ENCODE data around the gene FAIM. TPM values are rescaled to one million over a fixed set of nuclear protein-coding genes. Genes with fewer than 3 reads are reported as not detected.
"Not testable (repeated sequence)": the region's sequence is repeated elsewhere in the genome, so short reads cannot be mapped to it uniquely, and the experiment has no call there.

FAIM gene
- total RNA-seq, 1 donor from 2014 or later = 11.0 TPM

DNA sequence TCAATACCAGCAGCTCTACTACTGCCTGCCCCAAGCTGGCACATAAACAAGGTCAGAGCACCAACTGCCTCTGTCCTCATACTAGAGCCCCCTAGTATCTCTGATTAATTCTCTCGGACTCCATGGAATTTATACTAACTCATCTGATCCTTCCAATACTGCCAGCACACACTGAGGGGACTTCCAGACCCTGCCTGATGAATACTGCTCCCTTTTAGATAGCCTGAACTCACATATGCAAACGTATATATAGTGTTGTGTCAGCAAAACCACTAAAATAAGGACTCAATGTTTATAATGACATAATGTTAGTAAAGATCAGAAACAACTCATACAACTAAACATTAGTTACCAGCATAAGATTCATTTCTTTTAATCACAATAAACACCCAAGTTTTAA, 39.5 kb upstream of the FAIM start:
- Mint-ChIP-seq H3K36me3 (peaks cover 62% of the 10 kb centered on the region), H3K27ac (no peak overlapping the region), H3K4me3 (no peak overlapping the region), H3K27me3 (no peaks in the 10 kb centered on the region), H3K9me3 (peaks cover 14% of the 10 kb centered on the region), H3K4me1 (ENCODE audit: unreplicated experiment) (no peaks in the 10 kb centered on the region)
- DNase-seq (ENCODE audit: extremely low spot score, unreplicated experiment) = no peak
- TF ChIP-seq, protein P1, sequence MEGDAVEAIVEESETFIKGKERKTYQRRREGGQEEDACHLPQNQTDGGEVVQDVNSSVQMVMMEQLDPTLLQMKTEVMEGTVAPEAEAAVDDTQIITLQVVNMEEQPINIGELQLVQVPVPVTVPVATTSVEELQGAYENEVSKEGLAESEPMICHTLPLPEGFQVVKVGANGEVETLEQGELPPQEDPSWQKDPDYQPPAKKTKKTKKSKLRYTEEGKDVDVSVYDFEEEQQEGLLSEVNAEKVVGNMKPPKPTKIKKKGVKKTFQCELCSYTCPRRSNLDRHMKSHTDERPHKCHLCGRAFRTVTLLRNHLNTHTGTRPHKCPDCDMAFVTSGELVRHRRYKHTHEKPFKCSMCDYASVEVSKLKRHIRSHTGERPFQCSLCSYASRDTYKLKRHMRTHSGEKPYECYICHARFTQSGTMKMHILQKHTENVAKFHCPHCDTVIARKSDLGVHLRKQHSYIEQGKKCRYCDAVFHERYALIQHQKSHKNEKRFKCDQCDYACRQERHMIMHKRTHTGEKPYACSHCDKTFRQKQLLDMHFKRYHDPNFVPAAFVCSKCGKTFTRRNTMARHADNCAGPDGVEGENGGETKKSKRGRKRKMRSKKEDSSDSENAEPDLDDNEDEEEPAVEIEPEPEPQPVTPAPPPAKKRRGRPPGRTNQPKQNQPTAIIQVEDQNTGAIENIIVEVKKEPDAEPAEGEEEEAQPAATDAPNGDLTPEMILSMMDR (conservative IDR thresholded peaks at IDR 0.05) = no peak

DNA sequence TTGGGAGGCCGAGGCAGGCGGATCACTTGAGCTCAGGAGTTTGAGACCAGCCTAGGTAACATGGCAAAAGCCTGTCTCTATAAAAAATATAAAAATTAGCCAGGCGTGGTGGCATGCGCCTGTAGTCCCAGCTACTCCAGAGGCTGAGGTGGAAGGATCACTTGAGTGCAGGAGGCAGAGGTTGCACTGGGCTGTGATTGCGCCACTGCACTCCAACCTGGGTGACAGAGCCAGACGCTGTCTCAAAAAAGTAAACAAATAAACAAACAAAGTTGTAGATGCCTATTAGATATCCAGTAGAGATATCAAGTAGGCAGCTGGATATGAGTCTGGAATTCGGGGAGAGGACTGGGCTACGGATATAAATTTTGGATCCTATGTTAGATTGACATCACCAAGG, 38.9 kb upstream of the FAIM start:
- not testable (repeated sequence) for H3K4me1 Mint-ChIP-seq (ENCODE audit: unreplicated experiment); DNase-seq (ENCODE audit: extremely low spot score, unreplicated experiment); H3K4me3 Mint-ChIP-seq; H3K27me3 Mint-ChIP-seq; H3K27ac Mint-ChIP-seq
- peaks cover 59% of the 10 kb centered on the region for H3K36me3 Mint-ChIP-seq
- peaks cover 14% of the 10 kb centered on the region for H3K9me3 Mint-ChIP-seq

DNA sequence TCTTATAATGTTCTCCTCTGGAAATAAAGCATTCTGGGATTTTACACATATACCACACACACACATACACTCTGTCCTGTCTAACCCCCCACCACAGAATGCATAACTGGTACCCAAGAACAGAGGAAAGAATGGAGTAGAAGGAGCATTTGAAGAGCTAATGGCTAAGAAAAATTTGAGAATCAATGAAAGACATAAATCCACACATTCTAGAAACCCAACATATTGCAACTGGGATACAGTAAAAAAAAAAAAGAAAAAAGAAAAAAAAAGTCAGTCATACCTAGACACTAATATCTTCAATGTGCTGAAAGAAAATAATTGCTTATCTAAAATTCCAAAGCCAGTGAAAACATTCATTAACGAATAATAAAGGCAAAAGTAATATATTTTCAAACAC, 35.4 kb upstream of the FAIM start:
- DNase-seq (ENCODE audit: extremely low spot score, unreplicated experiment) = no peak
- Mint-ChIP-seq H3K4me1 (ENCODE audit: unreplicated experiment) (no peaks in the 10 kb centered on the region), H3K4me3 (no peak overlapping the region), H3K27ac (no peak overlapping the region), H3K36me3 (peaks cover 51% of the 10 kb centered on the region), H3K27me3 (no peaks in the 10 kb centered on the region), H3K9me3 (peaks cover 6% of the 10 kb centered on the region)
- TF ChIP-seq, protein P1 (conservative IDR thresholded peaks at IDR 0.05) = no peak

DNA sequence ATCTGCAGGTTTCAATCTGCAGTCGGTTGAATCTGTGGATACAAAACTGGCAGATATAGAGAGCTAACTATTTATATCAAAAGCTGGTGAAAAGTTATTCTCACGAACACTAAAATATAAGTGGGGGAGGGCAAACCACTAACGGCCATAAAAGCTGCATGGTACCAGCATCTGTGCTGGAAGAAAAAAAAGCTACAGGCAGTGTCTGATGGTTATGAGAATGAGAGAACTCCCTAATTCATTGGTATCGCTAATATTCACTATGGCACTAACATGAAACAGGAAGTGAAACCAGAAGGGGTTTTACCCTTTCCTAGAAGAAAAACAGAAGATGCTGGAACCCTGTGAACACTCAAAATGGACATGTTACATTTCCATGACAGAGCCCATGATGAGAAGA, 30.4 kb upstream of the FAIM start:
- H3K27me3 Mint-ChIP-seq = no peaks in the 10 kb centered on the region
- peaks cover 6% of the 10 kb centered on the region for H3K9me3 Mint-ChIP-seq
- no peak overlapping the region for H3K4me3 Mint-ChIP-seq
- no peaks in the 10 kb centered on the region for H3K4me1 Mint-ChIP-seq (ENCODE audit: unreplicated experiment)
- no peak for DNase-seq (ENCODE audit: extremely low spot score, unreplicated experiment)
- H3K36me3 Mint-ChIP-seq = peaks cover 43% of the 10 kb centered on the region
- H3K27ac Mint-ChIP-seq = no peak overlapping the region
- TF ChIP-seq, protein P1 (conservative IDR thresholded peaks at IDR 0.05) = no peak

DNA sequence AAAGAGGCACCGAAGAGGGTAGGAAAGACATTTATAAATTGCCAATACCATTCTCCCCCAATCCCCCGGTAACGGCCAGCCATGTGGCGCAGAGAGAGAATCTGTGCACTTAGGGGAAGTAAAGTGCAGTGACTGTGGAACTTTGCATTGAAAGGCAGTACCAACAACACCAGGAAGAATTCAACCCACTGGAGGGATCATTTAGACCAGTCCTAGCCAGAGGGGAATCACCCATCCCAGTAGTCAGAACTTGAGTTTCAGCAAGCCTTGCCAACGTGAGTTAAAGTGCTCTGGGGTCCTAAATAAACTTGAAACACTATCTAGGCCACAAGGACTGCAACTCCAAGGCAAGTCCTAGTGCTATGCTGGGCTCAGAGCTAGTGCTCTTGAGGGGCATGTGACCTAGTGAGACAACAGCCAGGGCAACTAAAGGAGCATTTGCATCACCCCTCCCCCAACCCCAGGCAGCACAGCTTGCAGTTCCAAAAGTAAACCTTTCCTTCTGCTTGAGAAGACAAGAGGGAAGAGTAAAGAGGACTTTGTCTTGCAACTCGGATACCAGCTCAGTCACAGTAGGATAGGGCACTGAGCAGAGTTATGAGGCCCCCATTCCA, 29.5 kb upstream of the FAIM start:
- no peaks in the 10 kb centered on the region for H3K4me1 Mint-ChIP-seq (ENCODE audit: unreplicated experiment)
- H3K27ac Mint-ChIP-seq = no peak overlapping the region
- TF ChIP-seq, protein P1 (conservative IDR thresholded peaks at IDR 0.05) = no peak
- H3K27me3 Mint-ChIP-seq = no peaks in the 10 kb centered on the region
- no peak overlapping the region for H3K4me3 Mint-ChIP-seq
- H3K9me3 Mint-ChIP-seq = no peaks in the 10 kb centered on the region
- H3K36me3 Mint-ChIP-seq = peaks cover 38% of the 10 kb centered on the region
- no peak for DNase-seq (ENCODE audit: extremely low spot score, unreplicated experiment)

DNA sequence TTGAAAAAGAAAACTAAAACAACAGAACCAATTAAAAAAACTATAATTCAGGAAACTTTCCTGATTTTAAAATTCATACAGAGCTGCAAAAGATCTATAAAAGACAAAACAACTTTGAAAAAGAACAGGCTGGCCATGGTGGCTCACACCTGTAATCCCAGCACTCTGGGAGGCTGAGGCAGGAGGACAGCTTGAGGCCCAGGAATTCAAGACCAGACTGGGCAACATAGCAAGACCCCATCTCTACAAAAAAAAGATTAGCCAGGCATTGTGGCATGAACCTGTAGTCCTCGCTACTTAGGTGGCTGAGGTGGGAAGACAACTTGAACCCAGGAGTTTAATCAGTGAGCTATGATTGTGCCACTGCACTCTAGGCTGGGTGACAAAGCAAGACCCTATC, 21.2 kb upstream of the FAIM start:
- Mint-ChIP-seq H3K27ac (no peak overlapping the region), H3K4me1 (ENCODE audit: unreplicated experiment) (peaks cover 6% of the 10 kb centered on the region), H3K4me3 (no peak overlapping the region), H3K27me3 (no peaks in the 10 kb centered on the region), H3K36me3 (peaks cover 39% of the 10 kb centered on the region), H3K9me3 (no peaks in the 10 kb centered on the region)
- no peak for DNase-seq (ENCODE audit: extremely low spot score, unreplicated experiment)
- TF ChIP-seq, protein P1 (conservative IDR thresholded peaks at IDR 0.05) = no peak
